NCI-H82 (cell line): ENCODE measurements around the gene GPC1.

Experiments
- DNase-seq: peaks from one replicate; lab custom pipeline; 2025; lab: John Stamatoyannopoulos, UW

Gene GPC1

DNA sequence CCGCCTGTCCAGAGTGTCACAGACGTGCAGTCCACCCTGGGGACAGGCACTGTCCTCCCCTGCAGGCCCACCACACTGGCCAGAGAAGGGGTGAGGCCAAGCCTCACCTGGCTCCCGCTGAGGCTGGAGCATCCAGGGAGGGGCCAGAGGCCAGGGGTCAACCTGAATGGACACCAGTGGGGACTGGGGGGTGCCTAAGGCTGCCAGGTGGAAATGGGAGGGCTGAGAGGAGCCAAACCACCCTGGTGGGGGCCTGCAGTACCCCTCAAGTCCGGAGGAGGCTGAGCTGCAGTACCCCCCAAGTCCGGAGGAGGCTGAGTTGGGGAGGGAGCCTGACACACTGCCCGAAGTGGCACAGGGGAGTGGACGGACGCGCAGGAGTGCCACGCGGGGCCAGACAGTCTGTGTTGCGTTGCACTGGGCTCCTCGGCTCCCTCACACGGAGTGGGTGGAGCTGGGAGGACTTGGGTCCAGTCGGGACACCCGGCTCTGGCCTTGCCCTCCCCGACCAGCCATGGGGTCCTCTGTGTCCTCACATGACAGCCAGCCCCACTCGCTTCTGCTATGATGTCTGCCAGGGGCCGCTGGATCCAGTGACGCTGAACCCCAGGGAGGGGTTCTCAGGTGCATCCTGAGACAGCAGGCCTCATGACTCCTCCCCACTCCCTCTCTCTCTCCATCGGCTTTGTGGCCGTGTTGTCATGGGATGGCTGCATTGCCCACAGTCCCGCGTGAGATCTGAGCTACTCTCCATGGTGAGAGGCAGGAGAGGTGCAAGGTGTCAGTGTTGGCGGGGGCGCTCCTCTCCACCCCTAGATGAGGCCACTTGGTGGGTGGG is 22.3 kb upstream of the GPC1 start:
- no peak for DNase-seq

DNA sequence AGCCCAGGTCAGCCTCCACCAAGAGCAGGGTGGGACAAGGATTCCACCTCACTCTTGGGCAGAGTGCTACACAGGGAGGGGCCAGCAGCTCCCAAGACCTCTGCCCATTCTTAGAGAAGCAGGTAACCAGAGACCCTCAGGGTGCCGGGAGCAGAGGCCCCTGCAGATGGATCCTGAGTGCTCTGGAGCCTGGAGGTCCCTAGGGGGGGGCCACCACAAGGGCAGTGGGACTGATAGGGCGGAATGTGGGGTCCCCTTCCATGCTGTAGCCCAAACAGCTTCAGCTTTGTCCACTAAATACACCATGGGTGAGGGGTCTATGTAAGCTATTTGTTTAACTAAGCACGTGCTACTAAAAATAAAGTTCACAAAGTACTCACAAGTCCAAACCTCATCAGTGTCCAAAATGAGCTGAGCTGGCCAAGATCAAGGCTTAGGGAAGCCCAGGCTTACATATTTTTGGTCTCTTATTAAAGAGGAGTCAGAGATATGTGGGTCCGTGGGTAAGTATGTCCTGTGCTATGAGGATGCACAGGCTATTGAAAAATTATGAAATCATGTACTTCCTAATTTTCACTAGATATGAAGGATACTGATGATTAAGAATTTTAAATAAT is 21.5 kb upstream of the GPC1 start:
- no peak for DNase-seq

DNA sequence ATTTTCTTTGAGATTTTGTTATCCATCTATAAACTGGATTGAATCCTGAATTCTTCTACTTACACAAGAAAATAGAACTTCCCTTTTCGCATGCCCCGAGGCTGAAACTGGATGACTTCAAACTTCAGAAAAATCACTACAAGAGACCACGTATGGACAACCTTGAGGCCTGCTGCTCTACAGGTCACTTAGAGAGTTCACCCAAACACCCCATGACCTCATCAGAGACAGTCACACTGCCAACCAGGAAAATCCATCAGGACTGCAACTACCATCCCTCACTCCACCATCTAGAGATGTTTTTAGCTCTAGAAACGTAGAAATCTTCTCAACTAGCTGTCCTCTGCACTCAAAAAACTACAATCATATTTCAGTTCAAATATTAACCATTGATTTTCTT is 18.6 kb upstream of the GPC1 start:
- no peak for DNase-seq

DNA sequence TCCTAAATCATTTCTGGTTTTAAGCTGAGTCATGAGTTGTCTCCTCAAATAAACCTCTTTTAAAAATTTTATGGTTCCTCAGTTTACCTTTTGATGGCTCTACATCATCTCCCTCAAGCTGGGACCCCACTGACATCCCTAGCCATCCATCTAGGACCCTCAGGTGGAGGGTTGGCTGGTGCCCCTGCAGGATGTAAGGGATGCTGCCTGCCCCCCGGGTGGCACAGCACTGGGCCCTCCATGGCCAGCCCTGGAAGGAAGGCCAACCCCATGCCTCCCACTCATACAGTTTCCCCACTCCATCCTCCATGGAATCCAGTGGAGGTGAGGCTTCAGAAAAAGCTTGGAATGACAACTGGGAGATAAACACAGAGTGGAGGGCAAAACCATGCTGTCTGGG is 17.2 kb upstream of the GPC1 start:
- no peak for DNase-seq

DNA sequence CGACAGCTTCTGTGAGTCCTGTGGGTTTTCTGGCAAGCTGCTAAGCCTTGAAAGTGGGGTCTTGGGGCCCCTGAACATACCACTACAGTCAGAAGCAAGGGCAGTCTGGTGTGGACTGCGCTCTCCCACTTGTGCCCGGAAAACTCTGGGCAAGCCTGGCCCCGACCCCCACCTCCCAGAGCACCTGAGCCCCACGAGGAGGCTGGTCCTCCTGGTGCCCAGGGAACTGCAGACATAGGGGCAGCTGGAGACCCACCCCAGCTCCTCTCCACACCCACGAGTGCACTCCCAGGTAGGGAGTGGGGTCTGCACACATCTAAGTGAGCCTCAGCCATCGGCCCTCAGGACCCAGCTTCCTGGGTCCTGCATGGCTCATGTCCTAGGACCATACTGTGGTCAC is 16.2 kb upstream of the GPC1 start:
- no peak for DNase-seq

DNA sequence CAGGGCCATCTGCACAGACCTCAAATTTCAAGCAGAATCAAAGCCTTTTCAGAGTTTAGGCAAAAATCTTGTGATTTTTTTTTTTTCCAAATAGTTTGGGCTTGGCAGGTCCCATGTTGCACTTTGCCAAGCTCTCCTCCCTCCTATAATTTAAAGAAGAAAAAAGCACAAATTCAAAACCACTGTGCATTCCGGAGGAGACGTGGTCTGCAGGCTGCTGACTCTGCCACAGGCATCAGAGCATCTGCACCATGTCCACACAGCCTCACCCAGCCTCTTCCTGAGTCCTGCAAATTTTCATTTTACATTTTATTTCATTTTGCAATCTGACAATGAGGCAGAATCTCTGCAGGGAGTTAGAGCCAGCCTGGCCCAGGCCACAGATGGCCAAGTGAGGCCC is 15.7 kb upstream of the GPC1 start:
- DNase-seq, result no peak

DNA sequence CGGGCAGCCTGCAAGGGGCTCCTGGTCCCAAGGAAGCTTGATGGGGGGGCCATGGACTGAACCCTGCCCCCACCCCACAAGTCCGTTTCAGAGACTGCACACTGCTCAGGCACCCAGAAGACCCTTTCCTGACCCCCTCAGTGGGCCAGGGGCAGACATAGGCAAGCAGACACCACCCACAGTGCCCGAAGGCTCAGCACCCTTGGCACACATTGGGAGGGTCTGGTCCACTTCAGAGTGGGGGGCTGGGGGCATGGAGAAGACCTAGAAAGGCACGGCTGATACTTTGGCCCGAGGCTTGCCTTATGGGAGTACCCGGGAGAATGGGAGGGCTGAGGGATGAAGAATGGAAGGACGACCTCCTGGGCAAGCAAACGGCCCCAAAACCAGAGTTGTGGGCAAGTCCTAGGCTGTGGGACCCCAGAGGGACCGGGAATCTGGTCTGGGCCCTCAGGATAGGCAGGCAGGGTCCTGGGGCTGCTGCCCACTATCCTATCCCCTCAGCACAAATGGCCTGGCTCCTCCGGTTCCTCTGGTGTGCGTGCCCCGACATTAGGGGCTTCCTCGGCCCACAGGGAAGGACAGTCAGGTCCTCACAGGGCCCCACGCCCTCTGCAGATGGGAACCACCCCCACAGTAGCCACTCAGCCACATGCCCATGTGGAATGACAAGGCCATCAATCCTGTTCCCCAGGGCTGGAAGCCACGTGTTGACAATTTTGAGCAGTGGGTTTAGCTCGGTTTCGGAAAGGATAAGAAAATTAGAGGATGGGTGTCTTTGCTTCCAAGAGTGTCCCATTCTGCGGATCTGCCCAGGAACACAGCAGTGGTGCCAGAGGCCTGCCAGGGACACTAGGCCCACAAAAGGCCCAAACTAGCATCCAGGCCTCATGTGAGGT is 15.0 kb upstream of the GPC1 start:
- no peak for DNase-seq

DNA sequence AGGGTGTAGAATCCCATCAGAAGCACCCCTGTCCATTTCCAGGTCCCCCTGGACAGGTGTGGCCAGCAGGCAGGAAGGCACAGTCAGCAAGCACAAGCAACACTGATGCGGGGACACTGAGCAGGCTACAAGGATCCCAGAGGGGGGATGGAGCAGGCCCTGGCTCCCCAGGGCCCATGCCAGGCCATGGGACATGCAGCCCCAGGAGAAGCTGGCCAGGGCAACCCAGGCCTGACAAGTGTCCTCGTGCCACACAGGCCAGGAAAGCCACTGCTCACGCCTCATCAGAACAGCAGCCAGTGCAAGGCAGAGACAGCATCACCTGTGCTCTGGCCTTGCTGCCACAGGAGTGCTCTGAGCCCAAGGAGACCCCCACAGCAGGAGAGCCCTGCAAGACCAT is 14.1 kb upstream of the GPC1 start:
- no peak for DNase-seq

DNA sequence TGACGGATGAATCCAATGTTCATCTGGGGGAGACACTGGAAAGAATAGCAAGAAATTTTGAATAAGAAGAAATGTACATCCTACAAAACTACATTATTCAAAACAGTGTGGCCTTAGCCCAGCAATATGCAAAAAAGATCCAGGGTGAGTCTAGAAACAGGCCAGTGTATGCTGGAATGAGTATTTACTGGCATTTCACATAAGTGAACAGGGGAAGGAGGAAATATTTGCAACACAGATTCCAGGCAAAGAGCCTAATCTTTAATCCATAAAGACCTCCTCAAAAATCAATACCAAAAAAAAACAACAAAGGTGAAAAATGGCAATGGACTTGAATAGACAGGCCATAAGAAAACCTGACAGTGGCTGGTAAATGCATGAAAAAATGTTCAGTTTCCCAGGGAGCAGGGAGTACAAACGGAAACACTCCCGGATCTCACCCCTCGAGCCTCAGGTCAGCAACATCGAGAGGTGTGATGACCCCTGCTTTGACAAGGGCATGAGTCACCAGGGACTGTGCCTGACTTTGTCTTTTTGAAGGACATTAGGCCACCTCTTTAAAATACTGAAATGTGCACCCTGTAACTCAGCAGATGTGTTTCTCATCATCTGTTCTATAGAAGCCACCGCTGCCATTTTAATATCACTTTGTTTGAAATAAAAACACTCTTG is 12.7 kb upstream of the GPC1 start:
- no peak for DNase-seq

DNA sequence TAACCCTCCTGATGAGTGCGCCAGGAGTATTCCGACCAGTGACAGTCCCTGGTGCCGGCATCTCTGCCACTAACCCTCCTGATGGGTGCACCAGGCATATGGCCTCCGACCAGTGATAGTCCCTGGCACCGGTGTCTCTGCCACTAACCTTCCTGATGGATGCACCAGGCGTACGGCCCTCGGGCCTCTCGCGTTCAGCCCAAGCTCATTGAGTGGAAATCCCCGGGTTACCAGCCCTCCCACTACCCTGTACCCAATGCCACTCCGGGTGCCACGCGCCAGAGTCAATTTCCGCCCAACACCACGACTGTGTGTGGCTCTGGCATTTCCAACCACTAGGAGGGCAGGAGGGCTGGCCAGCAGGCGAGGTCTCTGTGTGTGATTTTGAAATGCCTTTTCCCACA is 11.7 kb upstream of the GPC1 start:
- DNase-seq, result no peak

DNA sequence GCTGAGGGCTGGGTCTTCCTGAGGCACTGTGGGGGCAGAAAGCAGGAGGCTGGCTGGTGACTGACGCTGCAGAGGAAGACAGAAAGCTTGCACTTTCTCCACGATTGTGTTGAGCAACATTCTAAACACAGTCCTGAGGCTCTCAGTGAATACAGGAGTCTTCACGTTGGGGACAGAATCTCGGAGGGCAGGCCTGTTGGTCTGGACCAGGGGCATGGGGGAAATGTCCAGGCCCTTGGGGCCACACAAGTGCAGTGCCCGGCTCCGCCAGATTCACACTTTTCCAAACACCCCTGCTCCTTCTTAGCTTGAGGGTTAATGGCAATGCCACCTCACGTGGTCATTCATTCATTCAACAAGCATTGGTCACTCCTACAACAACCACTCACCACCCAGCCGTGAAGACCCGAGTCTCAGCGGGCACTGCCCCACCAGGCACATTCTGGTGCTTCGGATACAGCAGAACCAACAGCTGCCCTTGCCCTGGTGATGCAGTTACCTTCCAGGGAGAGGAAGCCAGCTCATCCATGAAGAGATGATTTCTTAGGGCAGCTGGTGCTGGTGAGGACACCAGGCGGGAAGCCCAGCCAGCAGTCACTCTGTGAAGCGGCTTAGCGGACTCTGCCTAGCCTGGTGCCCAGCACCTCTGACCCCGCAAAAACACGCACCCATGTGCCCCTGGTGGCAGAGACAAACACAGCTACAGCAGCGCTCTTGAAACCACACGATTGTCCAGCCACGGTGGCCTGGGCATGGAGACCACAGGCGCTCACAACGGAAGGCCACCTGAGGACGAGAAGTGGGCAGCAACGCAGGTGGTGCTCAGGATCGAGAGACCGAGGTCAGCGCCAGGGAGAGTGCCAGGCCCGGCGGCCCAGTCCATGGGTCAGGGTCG is 10.9 kb upstream of the GPC1 start:
- no peak for DNase-seq

DNA sequence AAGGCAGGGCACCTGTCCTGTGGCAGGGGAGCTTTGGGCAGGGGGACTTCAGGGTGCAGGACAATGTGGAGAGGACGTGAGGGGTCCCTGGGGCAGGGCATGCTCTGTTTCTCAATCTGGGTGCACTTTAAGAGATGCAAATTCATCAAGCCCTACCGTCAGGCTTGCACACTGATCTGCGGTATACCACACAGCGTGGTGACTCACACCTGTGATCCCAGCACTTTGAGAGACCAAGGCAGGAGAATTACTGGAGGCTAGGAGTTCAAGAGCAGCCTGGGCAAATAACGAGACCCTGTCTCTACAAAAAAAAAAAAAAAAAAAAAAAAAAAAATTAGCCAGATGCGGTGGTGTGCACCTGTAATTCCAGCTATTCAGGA is 10.2 kb upstream of the GPC1 start:
- no peak for DNase-seq

DNA sequence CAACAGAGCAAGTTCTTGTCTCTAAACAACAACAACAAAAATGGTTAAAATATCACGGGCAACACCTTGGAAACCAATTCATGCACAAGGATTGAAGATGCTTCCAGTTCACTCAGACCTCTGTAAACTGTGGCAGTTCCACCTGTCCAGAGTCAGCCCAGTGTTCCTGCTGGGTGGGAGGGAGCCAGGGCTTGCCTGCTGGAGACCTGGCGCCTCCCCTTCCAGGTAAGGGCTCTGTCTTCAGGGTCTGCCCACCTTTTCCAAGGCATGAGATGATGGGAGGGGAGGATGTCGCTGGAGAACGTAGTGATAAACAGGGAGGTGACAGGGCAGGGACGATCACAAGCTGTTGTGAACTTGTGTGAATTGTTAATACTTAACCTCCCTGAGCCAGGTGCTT is 9.8 kb upstream of the GPC1 start:
- no peak for DNase-seq

DNA sequence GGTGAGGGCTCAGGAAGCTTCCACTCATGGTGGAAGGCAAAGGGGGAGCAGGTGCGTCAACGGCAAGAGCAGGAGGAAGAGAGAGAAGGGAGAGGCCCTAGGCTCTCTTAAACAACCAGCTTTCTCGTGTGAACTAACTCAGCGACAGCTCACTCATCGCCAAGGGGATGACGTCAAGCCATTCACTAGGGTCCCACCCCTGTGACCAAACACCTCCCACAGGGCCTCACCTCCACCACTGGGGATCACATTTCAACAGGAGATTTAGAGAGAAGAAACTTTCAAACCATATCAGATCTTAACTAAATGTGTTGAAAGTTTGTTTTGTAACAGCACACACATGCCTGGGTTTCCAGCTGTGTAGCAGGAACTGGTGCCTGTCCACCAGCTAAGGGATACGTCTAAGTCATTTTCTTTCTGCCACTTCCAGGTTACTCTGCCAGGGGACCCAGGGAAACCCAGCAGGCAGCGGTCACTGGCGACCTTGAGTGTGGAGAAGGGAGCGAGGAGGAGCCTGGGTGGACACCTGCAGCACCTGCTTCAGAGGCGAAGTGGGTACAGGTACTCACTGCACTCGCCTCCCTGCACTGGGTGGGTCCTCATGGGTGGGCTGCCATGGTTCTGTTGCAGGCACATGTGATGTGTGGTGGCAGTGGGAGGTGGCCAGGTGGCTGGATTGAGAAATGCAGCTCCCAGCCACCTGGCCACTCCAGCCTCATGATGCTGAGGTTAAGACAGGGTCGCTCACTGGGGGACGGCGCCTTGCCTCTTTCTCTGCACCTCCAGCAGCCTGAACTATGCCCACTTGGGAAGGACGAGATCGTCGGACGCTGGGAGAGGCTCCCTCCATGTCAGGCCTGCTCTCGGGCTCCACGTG is 8.4 kb upstream of the GPC1 start:
- no peak for DNase-seq

DNA sequence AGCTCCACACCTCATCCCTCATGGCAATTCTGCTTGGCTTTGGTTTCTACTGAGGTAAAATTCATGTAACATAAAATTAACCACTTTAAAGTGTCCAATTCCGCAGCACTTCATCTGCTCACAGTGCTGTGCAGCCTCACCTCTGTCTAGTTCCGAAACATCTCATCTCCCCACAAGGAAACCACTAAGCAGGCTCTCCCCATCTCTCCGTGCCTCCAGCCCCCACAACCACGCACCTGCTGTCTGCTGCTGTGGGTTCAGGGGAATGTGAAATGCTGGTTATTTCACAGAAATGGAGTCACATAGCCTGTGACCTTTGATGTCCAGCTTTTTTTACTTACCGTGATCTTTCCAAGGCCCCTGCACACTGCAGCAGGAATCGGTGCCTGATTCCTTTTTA is 7.7 kb upstream of the GPC1 start:
- no peak for DNase-seq

DNA sequence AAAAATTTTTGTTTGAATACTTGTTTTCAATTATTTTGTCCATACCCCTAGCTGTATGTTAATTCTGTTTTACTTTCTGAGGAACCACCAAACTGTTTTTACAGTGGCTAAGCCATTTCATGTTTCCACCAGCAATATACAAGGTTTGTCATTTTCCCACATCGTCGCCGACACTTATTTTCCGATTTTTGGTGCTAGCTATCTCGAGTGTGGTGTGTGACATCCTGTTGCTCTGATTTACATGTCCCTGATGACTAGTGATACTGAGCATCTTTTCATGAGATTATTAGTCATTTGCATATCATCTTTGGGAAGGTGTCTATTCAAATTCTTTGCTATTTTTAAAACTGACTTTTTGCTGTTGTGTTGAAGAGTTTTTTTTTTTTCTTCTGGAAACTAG is 7.2 kb upstream of the GPC1 start:
- no peak for DNase-seq

DNA sequence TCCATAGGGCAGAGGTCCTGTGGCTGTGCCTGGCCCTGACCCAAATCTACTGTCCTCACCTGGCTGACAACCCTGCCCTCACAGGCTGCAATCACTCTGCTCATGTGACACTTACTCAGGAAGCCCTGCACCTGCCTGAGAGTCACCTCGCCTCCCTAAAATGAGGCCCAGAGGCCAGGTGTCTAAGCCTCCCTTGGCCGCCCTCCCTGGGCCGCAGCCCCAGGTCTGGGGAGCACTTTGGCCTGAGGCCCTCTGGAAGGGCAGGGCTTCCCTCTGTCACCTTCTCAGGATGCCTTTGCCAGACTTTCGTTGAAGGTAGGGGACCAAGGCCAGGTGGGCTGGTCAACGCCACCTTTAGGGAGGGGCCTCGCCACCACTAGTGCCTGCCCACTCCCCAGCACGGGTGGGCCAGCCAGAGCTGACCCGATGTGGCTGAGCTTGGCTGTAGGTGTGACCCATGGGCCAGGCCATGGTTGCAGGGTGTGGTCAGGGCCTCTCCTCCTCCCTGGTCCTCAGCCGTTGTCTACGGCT is 6.1 kb upstream of the GPC1 start:
- DNase-seq, result no peak

DNA sequence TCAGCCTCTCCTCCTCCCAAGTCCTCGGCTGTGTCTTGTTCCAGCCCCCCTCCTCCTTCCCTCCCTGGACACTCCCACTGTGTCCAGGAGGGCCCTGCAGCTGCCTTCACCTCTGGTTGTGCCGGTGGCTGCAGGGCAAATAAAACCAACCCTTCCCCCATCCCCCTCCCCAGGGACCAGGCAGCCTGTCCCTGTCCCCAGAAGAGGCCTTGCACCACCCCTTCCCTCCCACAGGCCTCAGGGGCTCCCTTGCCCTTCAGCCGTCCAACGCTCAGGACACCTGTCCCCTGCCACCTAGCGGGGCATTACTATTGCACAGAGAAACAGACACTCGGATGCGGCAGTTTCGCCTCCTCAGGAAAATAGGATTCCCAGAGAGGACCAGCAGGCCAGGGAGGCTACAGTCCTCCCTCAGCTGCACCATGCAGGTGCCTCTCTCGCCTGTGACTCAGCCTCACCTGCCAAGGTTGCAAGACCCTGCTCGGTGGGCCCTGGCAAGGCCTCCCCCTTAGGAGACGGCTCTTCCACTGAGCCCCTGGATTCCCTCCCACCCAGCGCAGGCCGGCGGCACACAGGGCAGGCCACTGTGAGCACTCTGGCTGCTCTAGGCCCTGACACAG is 5.5 kb upstream of the GPC1 start:
- DNase-seq, result peak; percentile 33

DNA sequence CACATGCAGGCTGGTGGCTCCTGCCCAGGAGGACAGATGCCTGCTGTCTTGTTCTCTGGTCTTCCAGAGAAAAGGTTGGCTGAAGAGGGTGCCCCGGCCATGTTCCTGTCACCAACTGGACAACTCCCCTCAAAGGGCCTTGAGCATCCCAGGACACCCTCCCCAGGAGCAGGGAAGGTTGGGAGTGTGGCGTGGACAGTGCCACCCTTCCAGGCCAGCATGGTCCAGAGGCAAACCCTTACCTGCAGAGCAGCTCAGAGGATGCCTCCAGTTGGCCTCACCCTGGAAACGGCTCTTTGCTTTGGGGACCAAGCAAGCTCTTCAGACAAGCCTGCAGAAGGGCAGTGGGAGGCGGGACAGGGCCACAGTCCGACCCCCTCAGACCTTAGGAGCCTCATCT is 4.9 kb upstream of the GPC1 start:
- no peak for DNase-seq

DNA sequence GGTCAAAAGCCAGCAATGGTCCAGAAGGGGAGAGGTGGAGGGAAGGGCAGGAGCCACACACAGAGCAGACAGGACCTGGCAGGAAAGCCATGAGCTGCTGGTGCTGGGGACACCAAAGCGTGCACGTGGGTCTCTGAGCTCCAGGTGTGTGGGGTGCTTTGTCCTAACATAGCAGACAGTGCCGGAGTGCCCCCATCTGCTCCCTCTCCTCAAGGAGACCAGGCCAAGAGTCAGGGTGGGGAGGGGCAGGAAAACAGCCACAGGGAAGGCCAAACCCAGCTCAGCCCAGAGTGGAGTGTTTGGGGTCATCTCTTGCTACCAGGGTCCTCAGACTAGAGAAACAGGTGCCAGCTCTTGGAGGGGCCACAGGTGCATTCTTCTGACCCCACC is 4.2 kb upstream of the GPC1 start:
- no peak for DNase-seq
